Measurements from ENCODE around the gene PRRX2. TPM values are rescaled to one million over a fixed set of nuclear protein-coding genes. Genes with fewer than 3 reads are reported as not detected.

PRRX2 gene
- total RNA-seq, 2 experiments from 2014 or later, result 0.58 to 0.86 TPM

DNA sequence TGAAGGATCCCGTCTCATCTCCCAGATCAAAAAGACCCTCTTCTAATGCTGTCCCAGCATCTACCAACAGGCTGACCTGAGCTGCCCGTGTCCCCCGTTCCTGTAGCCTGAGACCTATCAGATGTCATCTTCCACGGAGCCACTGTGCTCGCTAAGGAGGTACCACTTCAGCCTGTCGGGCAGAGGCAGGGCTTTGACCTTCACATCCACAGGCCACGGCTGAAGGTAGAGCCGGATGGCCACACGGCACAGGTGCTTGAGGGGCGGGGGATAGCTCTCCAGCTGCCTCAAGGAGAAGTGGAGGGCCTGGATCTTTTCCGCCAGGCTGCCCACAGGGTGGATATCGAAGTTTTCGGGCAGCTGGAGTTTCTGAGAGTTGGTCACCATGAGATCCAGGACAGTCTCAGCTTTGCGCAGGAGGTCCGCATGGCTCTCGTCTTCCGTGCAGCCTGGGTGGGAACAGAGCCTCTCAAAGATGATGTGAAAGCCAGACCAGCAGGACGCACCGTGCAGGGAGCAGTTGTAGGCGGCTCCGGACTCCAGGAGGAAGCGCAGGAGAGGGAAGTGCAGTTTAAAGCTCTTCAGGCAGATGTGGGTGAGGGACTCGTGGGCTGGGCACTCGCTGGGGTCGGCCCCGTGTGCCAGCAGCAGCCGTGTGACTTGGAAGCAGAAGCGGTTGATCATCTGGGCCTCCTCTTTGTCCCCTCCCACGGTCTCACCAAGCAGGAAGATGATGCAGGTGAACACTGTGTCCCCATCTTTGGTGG, 27.6 kb upstream of the PRRX2 start:
- Mint-ChIP-seq H3K36me3 (peaks cover 13% of the 10 kb centered on the region), H3K9me3 (no peaks in the 10 kb centered on the region), H3K4me3 (no peak overlapping the region), H3K4me1 (ENCODE audit: low read depth) (peaks cover 15% of the 10 kb centered on the region), H3K27me3 (no peaks in the 10 kb centered on the region), H3K27ac (no peak overlapping the region)
- intact Hi-C loops (cut with micrococcal nuclease), result no loop called here
- POLR2A ChIA-PET, result no interaction called here
- CTCF ChIA-PET, result interaction anchor here (1.1 to 8.7 kb wide), 3 partner anchors 10 to 499 kb away, joined by 4 to 70 read pairs (median 6); partner anchors contain the start of gene NTMT1
- DNase-seq, result no peak

DNA sequence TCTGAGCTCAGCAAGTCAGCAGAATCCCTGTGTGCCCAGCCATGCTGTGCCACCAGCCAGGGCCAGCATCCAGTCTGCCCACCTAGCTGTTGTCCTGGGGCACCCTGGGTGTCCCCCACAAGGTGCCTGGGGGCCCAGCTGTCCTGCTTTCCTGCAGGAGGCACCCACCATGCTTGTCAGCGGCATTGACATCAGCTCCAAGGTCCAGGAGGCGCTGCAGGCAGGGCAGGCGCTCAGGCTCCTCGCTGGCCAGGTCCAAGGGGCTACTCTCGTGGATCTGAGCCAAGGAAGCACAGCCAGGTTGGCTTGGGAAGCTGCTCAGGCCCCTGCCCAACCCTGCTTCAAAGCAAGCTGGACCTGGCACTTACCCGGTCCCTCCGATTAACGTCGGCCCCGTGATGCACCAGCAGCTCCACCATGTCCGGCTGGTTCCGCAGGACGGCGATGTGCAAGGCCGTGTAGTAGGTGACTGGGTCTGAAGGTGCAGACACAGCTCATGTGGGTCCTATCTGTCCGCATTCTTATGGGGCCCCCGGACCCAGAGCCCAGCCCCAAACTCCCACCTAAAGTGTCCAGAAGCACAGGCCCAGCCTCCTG, 26.3 kb upstream of the PRRX2 start:
- peaks cover 15% of the 10 kb centered on the region for H3K4me1 Mint-ChIP-seq (ENCODE audit: low read depth)

DNA sequence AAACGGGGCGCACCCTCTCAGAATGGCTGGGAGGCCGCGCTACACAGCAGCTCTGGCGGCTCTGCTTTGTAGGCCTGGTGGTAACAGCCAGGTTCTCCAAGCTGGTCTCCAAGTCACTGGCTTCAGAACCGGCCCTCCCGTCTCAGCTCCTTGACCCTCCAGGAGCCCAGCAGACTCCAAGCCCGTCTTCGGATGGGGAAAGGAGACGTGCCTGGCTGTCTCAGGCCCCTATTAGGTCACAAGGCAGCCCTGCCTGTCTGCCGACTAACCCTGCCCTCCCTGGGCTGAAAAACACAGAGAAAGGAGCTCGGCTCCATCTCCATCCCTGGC, 25.7 kb upstream of the PRRX2 start:
- H3K4me3 Mint-ChIP-seq, result peak overlapping the region; percentile 26
- peaks cover 15% of the 10 kb centered on the region for H3K4me1 Mint-ChIP-seq (ENCODE audit: low read depth)
- intact Hi-C loops (cut with micrococcal nuclease), result loop anchor here (5.0 to 10.0 kb wide), 2 partner anchors 55 to 143 kb away; no protein-coding TSS in a partner anchor
- H3K36me3 Mint-ChIP-seq, result peaks cover 10% of the 10 kb centered on the region
- POLR2A ChIA-PET, result interaction anchor here (1.8 kb wide), 1 partner anchor 13 kb away, joined by 4 read pairs; no protein-coding TSS in a partner anchor
- DNase-seq, result no peak
- CTCF ChIA-PET, result interaction anchor here (0.8 to 8.7 kb wide), 7 partner anchors 12 to 508 kb away, joined by 3 to 70 read pairs (median 4); partner anchors contain the start of genes C9orf50 and NTMT1
- no peaks in the 10 kb centered on the region for H3K9me3 Mint-ChIP-seq
- no peak overlapping the region for H3K27ac Mint-ChIP-seq
- H3K27me3 Mint-ChIP-seq, result no peaks in the 10 kb centered on the region

More for the DNA sequence above, 26.3 kb upstream of the PRRX2 start:
- intact Hi-C loops (cut with micrococcal nuclease), result no loop called here
- ChIA-PET CTCF (interaction anchor here (0.8 to 8.7 kb wide), 7 partner anchors 12 to 507 kb away, joined by 3 to 70 read pairs (median 4); partner anchors contain the start of genes C9orf50 and NTMT1), POLR2A (interaction anchor here (1.8 kb wide), 1 partner anchor 12 kb away, joined by 4 read pairs; no protein-coding TSS in a partner anchor)
- Mint-ChIP-seq H3K27me3 (no peaks in the 10 kb centered on the region), H3K36me3 (peaks cover 11% of the 10 kb centered on the region), H3K9me3 (no peaks in the 10 kb centered on the region), H3K4me3 (no peak overlapping the region), H3K27ac (no peak overlapping the region)
- DNase-seq, result no peak

DNA sequence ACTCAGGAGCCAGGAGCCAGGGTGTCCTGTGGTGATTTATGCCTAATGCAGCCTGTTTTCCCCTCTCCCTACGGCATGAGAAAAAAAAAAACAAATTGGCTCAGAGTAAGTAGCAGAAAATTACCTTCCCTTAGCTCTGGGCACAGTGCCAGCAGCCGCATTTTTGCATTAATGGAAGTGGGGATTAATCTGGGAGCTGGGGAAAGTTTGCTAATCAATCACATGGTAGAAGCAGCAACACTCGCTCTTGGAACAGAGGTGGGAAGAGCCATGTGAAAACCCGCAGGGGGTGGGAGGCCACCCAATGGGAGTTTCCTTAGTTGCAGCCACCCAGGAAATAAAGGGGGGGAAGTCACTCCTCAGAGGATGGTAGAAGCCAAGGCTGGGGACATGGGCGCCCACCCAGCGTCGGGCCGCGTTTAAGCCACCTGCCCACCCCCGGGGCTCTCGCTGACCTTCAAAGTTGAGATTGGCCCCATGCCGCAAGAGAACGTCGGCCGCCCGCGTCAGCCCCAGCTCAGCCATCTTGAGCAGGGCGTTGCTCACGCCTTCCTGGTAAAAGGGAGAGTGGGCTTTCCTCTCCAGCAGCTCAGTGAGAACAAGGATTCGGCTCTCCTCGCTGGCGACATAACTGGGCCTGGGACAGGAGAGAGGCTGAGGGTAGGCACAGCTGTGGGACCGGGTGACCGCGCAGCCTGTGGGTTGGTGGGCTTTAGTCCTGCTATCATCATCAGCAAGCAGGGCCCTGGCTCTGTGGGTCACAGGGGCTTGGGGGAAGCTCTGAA, 25.2 kb upstream of the PRRX2 start:
- H3K36me3 Mint-ChIP-seq, result peaks cover 5% of the 10 kb centered on the region
- H3K9me3 Mint-ChIP-seq, result no peaks in the 10 kb centered on the region
- ChIA-PET POLR2A (interaction anchor here (1.8 kb wide), 1 partner anchor 13 kb away, joined by 4 read pairs; no protein-coding TSS in a partner anchor), CTCF (interaction anchor here (1.1 to 8.7 kb wide), 8 partner anchors 13 to 509 kb away, joined by 3 to 70 read pairs (median 4); partner anchors contain the start of genes C9orf50 and NTMT1)
- DNase-seq, result no peak
- H3K4me1 Mint-ChIP-seq (ENCODE audit: low read depth), result peaks cover 15% of the 10 kb centered on the region
- H3K4me3 Mint-ChIP-seq, result peak overlapping the region; percentile 76
- no peaks in the 10 kb centered on the region for H3K27me3 Mint-ChIP-seq
- H3K27ac Mint-ChIP-seq, result no peak overlapping the region
- intact Hi-C loops (cut with micrococcal nuclease), result loop anchor here (5.0 to 10.0 kb wide), 2 partner anchors 55 to 142 kb away; no protein-coding TSS in a partner anchor

DNA sequence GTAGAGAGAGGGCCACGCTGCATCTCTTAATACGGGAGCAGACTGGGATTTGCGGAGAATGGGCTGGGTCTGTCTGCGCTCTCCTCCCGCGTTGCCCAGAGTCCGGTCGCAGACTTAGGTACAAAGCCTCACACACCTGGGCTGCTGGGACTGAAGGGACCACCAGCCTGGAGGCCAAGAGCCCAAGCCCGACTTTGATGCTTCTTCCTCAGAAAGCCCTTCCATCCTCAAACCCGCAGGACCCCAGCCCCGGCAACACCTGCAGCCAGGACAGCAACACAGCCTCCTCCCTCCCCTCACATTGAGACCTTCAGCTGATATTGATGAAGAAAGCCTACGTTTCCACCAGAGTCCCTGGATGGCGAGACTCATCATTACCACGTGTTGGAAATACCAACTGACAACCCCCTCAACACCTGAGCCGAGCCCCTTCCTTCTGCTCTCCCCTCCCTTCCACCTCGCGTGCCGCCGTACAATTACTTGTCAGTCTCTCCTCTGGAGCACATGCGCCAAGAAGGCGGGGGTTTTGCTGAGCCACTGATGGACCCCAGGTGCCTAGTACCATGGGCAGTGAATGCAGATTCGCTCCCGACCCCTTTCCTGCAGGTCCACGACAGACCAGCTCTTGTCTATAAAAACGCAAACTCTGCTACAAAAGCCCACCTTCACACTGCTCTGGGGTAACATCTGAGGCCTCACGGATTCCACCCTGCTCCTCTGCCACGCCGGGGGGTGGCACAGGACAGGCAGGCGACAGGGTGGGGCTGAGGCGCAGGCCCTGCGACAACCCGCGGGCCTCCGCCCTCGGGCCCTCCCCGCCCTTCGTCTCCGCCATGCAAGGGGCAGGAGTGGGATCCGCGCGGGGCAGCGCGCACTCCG, 24.3 kb upstream of the PRRX2 start:
- Mint-ChIP-seq H3K27ac (peak overlapping the region; percentile 20), H3K27me3 (no peaks in the 10 kb centered on the region), H3K9me3 (no peaks in the 10 kb centered on the region), H3K4me1 (ENCODE audit: low read depth) (peaks cover 15% of the 10 kb centered on the region), H3K4me3 (peak overlapping the region; percentile 76), H3K36me3 (peaks cover 3% of the 10 kb centered on the region)
- intact Hi-C loops (cut with micrococcal nuclease), result loop anchor here (5.0 to 10.0 kb wide), 2 partner anchors 54 to 141 kb away; no protein-coding TSS in a partner anchor
- POLR2A ChIA-PET, result no interaction called here
- no peak for DNase-seq
- CTCF ChIA-PET, result interaction anchor here (0.5 to 8.7 kb wide), 10 partner anchors 14 to 518 kb away, joined by 3 to 70 read pairs (median 4); partner anchors contain the start of gene NTMT1

DNA sequence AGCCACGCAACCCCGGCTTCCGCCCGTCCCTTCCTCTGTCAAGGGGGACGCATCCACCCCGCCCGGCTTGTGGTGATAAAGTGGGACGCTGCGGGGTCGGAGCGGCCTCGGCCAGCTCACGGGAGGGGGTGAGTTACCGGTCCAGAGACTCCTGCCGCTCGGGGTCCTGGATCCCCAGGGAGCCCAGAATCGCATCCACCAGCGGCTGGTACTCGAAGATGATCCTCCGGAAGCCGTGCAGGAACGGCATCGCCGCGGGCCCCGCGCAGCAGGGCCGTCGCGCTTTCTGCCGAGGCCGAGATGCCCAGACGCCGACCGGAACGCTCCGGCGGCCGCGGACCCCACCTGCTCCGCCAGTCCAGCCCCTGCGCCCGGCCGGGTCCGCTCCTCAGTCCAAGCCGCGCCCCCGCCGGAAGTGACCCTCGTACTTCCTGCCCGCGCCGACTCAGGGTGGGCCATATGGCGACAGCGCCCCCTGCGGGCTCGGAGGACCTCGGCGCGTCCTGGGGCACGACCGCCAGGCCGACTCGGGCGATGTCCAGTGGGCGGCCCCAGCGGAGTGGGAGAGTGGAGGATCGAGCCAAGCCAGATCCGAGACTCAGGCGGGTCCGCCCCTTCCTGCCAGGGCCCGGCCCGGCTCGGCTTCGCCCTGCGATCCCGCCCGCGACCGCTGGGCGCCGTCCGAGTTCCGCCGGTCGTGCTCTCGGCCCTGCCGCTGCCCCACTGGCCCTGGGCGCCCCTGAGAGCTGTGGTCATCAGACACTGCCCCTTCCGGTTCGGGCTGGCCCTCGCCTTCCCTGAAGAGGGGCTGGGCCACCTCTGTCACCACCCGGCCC, 23.5 kb upstream of the PRRX2 start, which contains the start of gene ASB6:
TSS of gene ASB6 (minus strand) at position 402 of the 836 bp plus-strand sequence. CDS start at position 250, 152 bp downstream.
- Mint-ChIP-seq H3K36me3 (peaks cover 3% of the 10 kb centered on the region), H3K4me3 (peak within 1 kb of the TSS; percentile 76), H3K27me3 (no peaks in the 10 kb centered on the region), H3K4me1 (ENCODE audit: low read depth) (peaks cover 15% of the 10 kb centered on the region), H3K9me3 (no peaks in the 10 kb centered on the region), H3K27ac (peak within 1 kb of the TSS; percentile 58)
- DNase-seq, result peak; percentile 96
- intact Hi-C loops (cut with micrococcal nuclease), result loop anchor here (1.0 to 10.0 kb wide), 4 partner anchors 15 to 148 kb away; partner anchors contain the start of gene NTMT1
- CTCF ChIA-PET, result interaction anchor here (0.5 to 8.7 kb wide), 12 partner anchors 10 to 519 kb away, joined by 3 to 70 read pairs (median 4); partner anchors contain the start of gene NTMT1
- POLR2A ChIA-PET, result no interaction called here

DNA sequence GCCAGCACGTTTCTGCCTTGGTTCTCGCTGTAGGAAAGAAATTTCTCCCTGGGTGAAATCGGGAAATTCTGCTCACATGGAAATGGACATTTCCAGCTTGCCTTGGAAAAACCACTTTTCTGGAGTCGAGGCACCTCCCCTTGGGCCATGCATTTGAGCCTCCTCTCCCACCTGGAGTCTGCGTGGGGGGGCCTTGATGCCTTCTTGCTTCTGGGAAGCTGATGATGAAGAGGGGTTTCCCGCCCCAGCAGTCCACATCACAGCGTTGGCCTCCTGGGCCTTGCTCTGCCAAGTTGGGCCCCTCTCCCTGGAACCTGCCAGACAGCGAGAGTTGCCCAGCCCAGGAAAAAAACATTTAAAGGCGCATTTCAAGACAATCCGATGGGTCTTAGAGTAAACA, 21.7 kb upstream of the PRRX2 start:
- H3K27ac Mint-ChIP-seq, result no peak overlapping the region
- no peak for DNase-seq
- H3K4me3 Mint-ChIP-seq, result no peak overlapping the region
- CTCF ChIA-PET, result interaction anchor here (0.9 to 8.7 kb wide), 7 partner anchors 16 to 512 kb away, joined by 3 to 70 read pairs (median 5); partner anchors contain the start of gene NTMT1
- peaks cover 15% of the 10 kb centered on the region for H3K4me1 Mint-ChIP-seq (ENCODE audit: low read depth)
- H3K9me3 Mint-ChIP-seq, result no peaks in the 10 kb centered on the region
- no peaks in the 10 kb centered on the region for H3K27me3 Mint-ChIP-seq
- intact Hi-C loops (cut with micrococcal nuclease), result loop anchor here (2.0 to 10.0 kb wide), 3 partner anchors 17 to 139 kb away; partner anchors contain the start of gene NTMT1
- POLR2A ChIA-PET, result no interaction called here
- H3K36me3 Mint-ChIP-seq, result no peaks in the 10 kb centered on the region

DNA sequence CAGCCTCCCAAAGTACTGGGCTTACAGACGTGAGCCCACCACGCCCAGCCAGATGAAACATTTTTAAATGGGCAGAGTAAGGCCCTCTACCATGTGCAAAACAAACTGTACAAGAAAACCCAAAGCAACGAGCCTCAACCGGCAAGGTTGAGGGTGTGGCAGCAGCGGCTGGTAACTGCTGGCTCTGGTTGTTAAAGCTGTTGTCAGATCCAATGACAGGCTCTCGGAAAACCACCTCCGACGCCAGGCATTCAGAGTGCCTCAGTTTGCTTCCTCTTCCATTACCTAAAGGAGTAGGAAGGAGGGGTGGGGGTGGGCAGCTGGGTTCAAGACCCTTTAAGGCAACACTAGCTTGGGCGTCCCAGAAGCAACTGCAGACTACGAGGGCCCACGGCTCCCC, 21.1 kb upstream of the PRRX2 start:
- no peak overlapping the region for H3K4me3 Mint-ChIP-seq
- H3K27ac Mint-ChIP-seq, result no peak overlapping the region
- H3K27me3 Mint-ChIP-seq, result no peaks in the 10 kb centered on the region
- no peak for DNase-seq
- peaks cover 15% of the 10 kb centered on the region for H3K4me1 Mint-ChIP-seq (ENCODE audit: low read depth)
- intact Hi-C loops (cut with micrococcal nuclease), result loop anchor here (5.0 to 10.0 kb wide), 2 partner anchors 50 to 138 kb away; no protein-coding TSS in a partner anchor
- CTCF ChIA-PET, result interaction anchor here (1.4 to 8.7 kb wide), 4 partner anchors 17 to 504 kb away, joined by 4 to 70 read pairs (median 14); partner anchors contain the start of gene NTMT1
- no peaks in the 10 kb centered on the region for H3K36me3 Mint-ChIP-seq
- H3K9me3 Mint-ChIP-seq, result no peaks in the 10 kb centered on the region
- POLR2A ChIA-PET, result no interaction called here

DNA sequence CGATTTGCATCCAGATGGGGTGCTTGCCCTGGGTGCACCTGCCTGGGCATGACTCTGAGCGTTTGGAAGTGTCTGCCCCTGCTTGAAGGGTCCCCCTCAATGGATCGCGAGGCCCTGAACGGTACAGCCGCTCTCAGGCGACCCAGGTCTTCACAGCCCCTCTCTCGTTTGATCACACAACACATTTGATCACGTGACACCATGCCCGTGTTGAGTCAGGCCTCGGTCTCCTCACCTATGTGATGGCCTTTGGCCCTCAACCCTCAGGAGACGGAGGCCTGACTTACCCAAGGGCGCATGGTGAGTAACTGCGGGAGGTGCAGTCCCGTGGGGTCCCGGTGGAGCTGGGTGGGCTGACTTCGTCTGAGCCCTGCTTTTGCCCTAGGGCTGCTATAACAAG, 20.5 kb upstream of the PRRX2 start:
- H3K27ac Mint-ChIP-seq, result no peak overlapping the region
- POLR2A ChIA-PET, result no interaction called here

DNA sequence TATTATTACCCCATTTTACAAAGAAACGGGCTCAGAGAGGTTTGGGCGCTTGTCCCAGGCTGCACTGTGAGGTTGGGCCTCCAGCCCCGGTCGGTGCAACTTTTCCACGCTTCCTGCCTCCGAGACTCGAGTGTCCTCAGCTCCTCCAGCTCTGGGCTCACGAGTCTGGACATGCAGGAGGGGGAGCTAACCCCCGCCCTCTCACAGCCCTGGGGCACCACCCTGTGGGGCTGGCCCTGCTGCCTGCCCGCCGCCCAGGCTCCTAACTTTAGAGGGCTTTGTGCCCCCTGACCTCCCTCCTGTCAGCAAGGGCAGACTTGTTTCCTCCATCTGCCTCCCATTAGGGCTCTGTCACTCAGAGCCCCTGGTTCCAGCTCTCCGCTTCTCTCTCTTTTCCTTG, 19.2 kb upstream of the PRRX2 start:
- Mint-ChIP-seq H3K27ac (no peak overlapping the region), H3K4me1 (ENCODE audit: low read depth) (peaks cover 2% of the 10 kb centered on the region), H3K4me3 (no peak overlapping the region), H3K9me3 (no peaks in the 10 kb centered on the region), H3K36me3 (no peaks in the 10 kb centered on the region), H3K27me3 (no peaks in the 10 kb centered on the region)
- CTCF ChIA-PET, result interaction anchor here (0.8 kb wide), 1 partner anchor 514 kb away, joined by 4 read pairs; no protein-coding TSS in a partner anchor
- no peak for DNase-seq
- POLR2A ChIA-PET, result no interaction called here
- intact Hi-C loops (cut with micrococcal nuclease), result loop anchor here (10.0 kb wide), 1 partner anchor 49 kb away; no protein-coding TSS in a partner anchor

More for the DNA sequence above, 20.5 kb upstream of the PRRX2 start:
- no peaks in the 10 kb centered on the region for H3K36me3 Mint-ChIP-seq
- H3K9me3 Mint-ChIP-seq, result no peaks in the 10 kb centered on the region
- CTCF ChIA-PET, result interaction anchor here (8.7 kb wide), 1 partner anchor 17 kb away, joined by 70 read pairs; the partner anchor contains the start of gene NTMT1
- intact Hi-C loops (cut with micrococcal nuclease), result loop anchor here (5.0 to 10.0 kb wide), 2 partner anchors 50 to 137 kb away; no protein-coding TSS in a partner anchor
- peaks cover 14% of the 10 kb centered on the region for H3K4me1 Mint-ChIP-seq (ENCODE audit: low read depth)
- DNase-seq, result no peak
- H3K27me3 Mint-ChIP-seq, result no peaks in the 10 kb centered on the region
- H3K4me3 Mint-ChIP-seq, result no peak overlapping the region
